Neural cell (in vitro differentiated cells): Measurements from ENCODE around the gene FAM78B.

Source experiments
- CTCF ChIP-seq: fragments of 450-650 bp; IDR thresholded peaks from 2 replicates; pipeline ENCODE4 v1.5.1; 2014; ENCODE audit warnings: antibody characterized with exemption, mild to moderate bottlenecking, moderate library complexity; ENCODE audit not compliant: poor library complexity, severe bottlenecking
- MXI1 ChIP-seq: fragments of 450-650 bp; conservative IDR thresholded peaks from 2 replicates; pipeline ENCODE4 v1.6.1; 2014; ENCODE audit warnings: antibody characterized with exemption, mild to moderate bottlenecking; ENCODE audit not compliant: poor library complexity, severe bottlenecking
- POLR2AphosphoS5 ChIP-seq: IDR thresholded peaks from 2 replicates; pipeline ENCODE4 v1.6.1; 2012
- RAD21 ChIP-seq: fragments of 450-650 bp; conservative IDR thresholded peaks from 2 replicates; pipeline ENCODE4 v1.6.1; 2014; ENCODE audit warnings: antibody characterized with exemption, mild to moderate bottlenecking, moderate library complexity
- REST ChIP-seq: IDR thresholded peaks from 2 replicates; pipeline ENCODE4 v1.6.1; 2012; ENCODE audit warnings: borderline replicate concordance

GRCh38 chr1:166039436-166040201 lies 127.2 kb downstream of the FAM78B start:
- no peak for TF ChIP-seq MXI1
- TF ChIP-seq REST = no peak
- no peak for TF ChIP-seq CTCF
- TF ChIP-seq POLR2AphosphoS5 = no peak
- no peak for TF ChIP-seq RAD21
